ENCODE results near the gene DPY19L3. TPM values are rescaled to one million over a fixed set of nuclear protein-coding genes. Genes with fewer than 3 reads are reported as not detected.
"Not testable (repeated sequence)": the region's sequence is repeated elsewhere in the genome, so short reads cannot be mapped to it uniquely, and the experiment has no call there.

The DPY19L3 gene
- total RNA-seq, 2 experiments from 2014 or later: 13.0 to 13.6 TPM

DNA sequence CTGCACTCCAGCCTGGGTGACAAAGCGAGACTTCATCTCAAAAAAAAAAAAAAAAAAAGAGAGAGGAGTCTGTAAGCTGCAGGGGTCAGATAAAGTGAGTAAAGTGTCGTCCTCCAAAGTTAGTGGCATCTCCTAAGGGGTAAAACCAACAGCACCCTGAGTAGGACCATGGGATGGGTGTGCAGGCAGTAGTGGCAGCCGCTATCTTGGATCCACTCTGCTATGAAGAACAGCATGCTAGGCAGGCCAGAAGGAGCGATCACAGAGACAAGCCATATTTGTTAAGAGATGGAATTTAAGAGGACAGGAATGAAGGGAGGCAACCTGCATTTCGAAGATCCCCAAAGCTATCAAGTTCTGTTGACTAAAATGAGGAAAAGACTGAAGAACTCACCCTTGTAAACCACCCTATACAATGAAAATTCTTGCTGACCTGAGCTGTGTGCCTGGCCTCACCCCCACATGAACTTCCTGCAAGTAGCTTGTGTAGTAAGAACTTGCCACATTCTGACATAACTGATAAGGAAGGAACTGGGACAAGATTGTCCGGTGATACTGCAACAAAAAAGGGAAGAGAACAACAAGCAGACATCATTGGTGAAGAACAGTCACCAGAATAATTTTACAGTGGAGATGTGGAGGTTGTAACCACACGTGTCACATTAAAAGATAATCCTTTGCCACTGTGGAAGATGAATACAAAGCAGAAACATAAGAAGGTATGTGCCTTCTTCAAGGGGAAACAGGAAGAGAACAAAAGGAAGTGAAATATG is 16.2 kb downstream of the DPY19L3 start:
- no peak for ATAC-seq
- ChIA-PET CTCF (interaction anchor here (1.0 kb wide), 1 partner anchor 16 kb away, joined by 3 read pairs; the partner anchor contains the start of gene DPY19L3), POLR2A (interaction anchor here (1.1 kb wide), 1 partner anchor 16 kb away, joined by 4 read pairs; the partner anchor contains the start of gene DPY19L3)
- no peaks in the 10 kb centered on the region for H3K27me3 Mint-ChIP-seq (ENCODE audit: low read depth)
- DNase-seq: no peak
- H3K4me1 Mint-ChIP-seq (ENCODE audit: low read depth): peaks cover 13% of the 10 kb centered on the region
- peak overlapping the region; percentile 3 for H3K4me3 Mint-ChIP-seq
- H3K36me3 Mint-ChIP-seq (ENCODE audit: low read depth): peaks cover 5% of the 10 kb centered on the region
- no peaks in the 10 kb centered on the region for H3K9me3 Mint-ChIP-seq (ENCODE audit: insufficient read depth)
- peak overlapping the region; percentile 72 for H3K27ac Mint-ChIP-seq

DNA sequence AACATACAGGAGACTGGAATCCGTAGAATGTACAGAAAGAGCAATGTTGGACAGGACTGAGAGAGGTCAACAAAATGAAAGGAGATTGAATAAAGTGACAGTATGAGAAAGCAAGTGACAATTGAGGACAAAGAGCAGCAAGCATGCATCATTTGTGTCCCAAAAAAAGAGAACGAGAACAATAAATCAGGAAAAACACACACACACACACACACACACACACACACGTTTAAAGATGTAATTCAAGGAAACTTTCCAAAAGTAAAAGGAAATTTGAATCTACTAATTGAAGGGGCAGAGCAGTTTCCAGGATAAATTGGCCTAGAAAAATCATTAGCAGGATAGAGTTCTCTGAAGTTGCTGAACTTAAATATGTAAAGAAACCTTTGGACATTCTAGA is 16.9 kb downstream of the DPY19L3 start:
- Mint-ChIP-seq H3K36me3 (ENCODE audit: low read depth) (peaks cover 5% of the 10 kb centered on the region), H3K9me3 (ENCODE audit: insufficient read depth) (no peaks in the 10 kb centered on the region), H3K4me1 (ENCODE audit: low read depth) (peaks cover 13% of the 10 kb centered on the region), H3K4me3 (no peak overlapping the region), H3K27me3 (ENCODE audit: low read depth) (no peaks in the 10 kb centered on the region), H3K27ac (peak overlapping the region; percentile 72)
- ATAC-seq (no peak), DNase-seq (no peak)
- POLR2A ChIA-PET: interaction anchor here (1.1 kb wide), 1 partner anchor 17 kb away, joined by 4 read pairs; the partner anchor contains the start of gene DPY19L3
- CTCF ChIA-PET: interaction anchor here (1.0 kb wide), 1 partner anchor 17 kb away, joined by 3 read pairs; the partner anchor contains the start of gene DPY19L3

DNA sequence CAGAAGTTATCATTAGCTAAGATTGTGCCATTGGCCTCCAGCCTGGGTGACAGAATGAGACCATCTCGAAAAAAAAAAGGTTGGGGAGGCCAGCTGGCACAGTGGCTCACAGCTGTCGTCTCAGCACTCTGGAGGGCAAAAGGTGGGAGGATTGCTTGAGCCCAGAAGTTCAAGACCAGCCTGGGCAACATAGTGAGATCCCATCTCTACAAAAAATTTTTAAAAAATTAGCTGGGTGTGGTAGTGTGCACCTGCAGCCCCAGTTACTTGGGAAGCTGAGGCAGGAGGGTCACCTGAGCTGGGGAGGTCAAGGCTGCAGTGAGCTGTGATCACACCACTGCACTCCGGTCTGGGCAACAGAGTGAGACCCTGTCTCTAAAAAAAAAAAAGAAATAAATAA is 18.4 kb downstream of the DPY19L3 start:
- H3K4me1 Mint-ChIP-seq (ENCODE audit: low read depth): peaks cover 13% of the 10 kb centered on the region
- ATAC-seq; H3K4me3 Mint-ChIP-seq; H3K27me3 Mint-ChIP-seq (ENCODE audit: low read depth); DNase-seq; H3K9me3 Mint-ChIP-seq (ENCODE audit: insufficient read depth); CTCF ChIA-PET; H3K27ac Mint-ChIP-seq; H3K36me3 Mint-ChIP-seq (ENCODE audit: low read depth): not testable (repeated sequence)
- POLR2A ChIA-PET: interaction anchor here (1.9 kb wide), 1 partner anchor 18 kb away, joined by 4 read pairs; the partner anchor contains the start of gene DPY19L3

DNA sequence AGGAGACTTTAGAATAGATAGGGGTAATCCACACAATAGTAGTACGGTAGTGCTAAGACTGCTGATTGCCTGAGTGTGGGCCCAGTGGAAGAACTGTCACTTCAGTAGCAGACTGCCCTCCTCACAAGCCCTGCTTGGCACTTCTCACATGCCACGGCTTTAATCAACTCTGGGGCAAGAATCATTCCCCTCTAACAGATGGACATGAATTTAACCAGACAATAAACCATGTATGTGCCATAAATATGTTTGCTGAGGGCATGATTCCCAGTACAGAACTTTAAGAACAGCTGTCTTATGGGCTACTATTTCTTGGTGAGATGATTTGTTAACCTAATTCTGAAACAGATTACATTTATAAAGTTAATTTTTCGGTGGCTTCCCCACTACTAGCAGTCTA is 22.0 kb downstream of the DPY19L3 start:
- ChIA-PET POLR2A (no interaction called here), CTCF (no interaction called here)
- no peak overlapping the region for H3K4me3 Mint-ChIP-seq
- DNase-seq (no peak), ATAC-seq (no peak)
- H3K27me3 Mint-ChIP-seq (ENCODE audit: low read depth): no peaks in the 10 kb centered on the region
- H3K9me3 Mint-ChIP-seq (ENCODE audit: insufficient read depth): no peaks in the 10 kb centered on the region
- no peak overlapping the region for H3K27ac Mint-ChIP-seq
- no peaks in the 10 kb centered on the region for H3K36me3 Mint-ChIP-seq (ENCODE audit: low read depth)
- peaks cover 1% of the 10 kb centered on the region for H3K4me1 Mint-ChIP-seq (ENCODE audit: low read depth)

DNA sequence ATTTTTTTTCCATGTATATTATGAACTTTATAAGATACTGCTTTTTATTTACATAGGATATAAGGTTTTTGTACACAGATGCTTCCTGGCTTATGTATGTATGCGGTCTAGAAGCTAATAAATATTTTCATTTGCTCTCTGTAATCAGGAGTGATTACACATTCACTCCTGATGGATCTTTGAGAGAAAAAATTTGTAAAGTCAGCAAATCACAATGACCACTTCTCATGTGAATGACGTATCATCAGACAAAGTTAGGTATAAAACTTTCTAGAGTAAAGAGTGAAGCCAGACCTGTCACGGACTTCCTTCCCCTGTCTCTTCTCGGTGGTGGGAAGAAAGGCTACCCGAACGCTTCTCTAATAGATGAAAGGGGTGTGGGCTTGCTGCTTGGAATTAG is 31.1 kb downstream of the DPY19L3 start:
- Mint-ChIP-seq H3K4me1 (ENCODE audit: low read depth) (no peaks in the 10 kb centered on the region), H3K27me3 (ENCODE audit: low read depth) (no peaks in the 10 kb centered on the region), H3K36me3 (ENCODE audit: low read depth) (no peaks in the 10 kb centered on the region), H3K9me3 (ENCODE audit: insufficient read depth) (no peaks in the 10 kb centered on the region), H3K4me3 (no peak overlapping the region), H3K27ac (no peak overlapping the region)
- ChIA-PET CTCF (no interaction called here), POLR2A (no interaction called here)
- DNase-seq (no peak), ATAC-seq (no peak)

DNA sequence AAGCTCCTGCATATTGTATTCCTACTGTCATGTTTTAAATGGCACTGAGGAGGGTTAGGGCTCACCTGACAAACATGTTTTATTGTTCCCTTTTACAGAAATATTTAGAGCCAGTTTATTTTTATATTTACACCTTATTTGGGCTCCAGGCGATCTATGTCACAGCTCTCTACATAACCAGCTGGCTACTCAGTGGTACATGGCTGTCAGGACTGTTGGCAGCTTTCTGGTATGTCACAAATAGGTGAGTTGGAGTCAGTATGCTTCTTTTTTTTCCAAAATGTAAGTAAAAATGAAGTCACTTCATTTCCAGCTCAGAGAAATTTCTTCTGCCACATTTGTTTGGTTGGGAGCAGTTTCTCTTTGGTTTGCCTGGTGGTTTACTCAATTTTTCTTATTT is 31.5 kb downstream of the DPY19L3 start:
- POLR2A ChIA-PET: no interaction called here

DNA sequence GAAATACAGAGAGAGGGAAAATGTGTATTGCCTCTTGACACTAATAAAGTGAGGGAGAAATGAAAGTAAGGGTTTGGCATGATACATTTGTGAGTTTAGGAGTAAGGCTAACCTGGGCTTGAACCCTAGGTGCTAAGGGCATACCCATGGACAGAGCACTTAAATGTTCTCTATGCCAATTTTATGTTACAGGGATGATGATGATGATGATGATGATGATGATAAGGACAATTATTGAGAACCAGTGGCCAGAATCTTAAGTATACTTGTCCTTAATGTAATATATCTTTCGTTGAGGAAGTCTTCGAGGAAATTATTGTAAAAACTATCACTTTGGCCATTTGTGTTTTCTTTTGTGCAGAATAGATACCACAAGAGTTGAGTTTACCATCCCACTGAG is 33.2 kb downstream of the DPY19L3 start:
- POLR2A ChIA-PET: no interaction called here
- CTCF ChIA-PET: no interaction called here
- Mint-ChIP-seq H3K27me3 (ENCODE audit: low read depth) (no peaks in the 10 kb centered on the region), H3K4me3 (no peak overlapping the region), H3K9me3 (ENCODE audit: insufficient read depth) (no peaks in the 10 kb centered on the region), H3K36me3 (ENCODE audit: low read depth) (no peaks in the 10 kb centered on the region), H3K4me1 (ENCODE audit: low read depth) (no peaks in the 10 kb centered on the region), H3K27ac (no peak overlapping the region)
- ATAC-seq: no peak
- no peak for DNase-seq

More for the DNA sequence above, 31.5 kb downstream of the DPY19L3 start:
- CTCF ChIA-PET: no interaction called here
- Mint-ChIP-seq H3K27me3 (ENCODE audit: low read depth) (no peaks in the 10 kb centered on the region), H3K9me3 (ENCODE audit: insufficient read depth) (no peaks in the 10 kb centered on the region), H3K27ac (no peak overlapping the region), H3K36me3 (ENCODE audit: low read depth) (no peaks in the 10 kb centered on the region), H3K4me3 (no peak overlapping the region), H3K4me1 (ENCODE audit: low read depth) (no peaks in the 10 kb centered on the region)
- no peak for DNase-seq
- ATAC-seq: no peak

DNA sequence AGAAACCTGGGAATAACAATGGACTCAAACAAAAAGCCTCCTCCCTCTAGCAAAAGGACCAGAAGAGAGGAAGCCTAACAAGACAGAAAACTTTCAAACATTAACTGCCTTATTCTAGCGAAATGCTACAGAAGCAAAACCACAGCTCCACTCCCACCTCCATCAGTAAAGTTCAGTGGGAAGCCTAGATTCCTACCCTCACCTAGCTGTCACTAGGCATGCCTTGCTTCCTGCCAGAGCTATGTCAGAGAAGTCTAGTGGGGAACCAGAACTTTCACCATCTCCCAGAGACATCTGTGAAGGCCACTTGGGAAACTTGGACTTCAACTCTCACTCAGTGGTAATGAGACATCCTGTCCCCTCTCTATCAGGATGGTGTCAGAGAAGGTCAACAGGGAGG is 37.1 kb downstream of the DPY19L3 start:
- no peak overlapping the region for H3K4me3 Mint-ChIP-seq
- ATAC-seq (no peak), DNase-seq (no peak)
- CTCF ChIA-PET: no interaction called here
- H3K27ac Mint-ChIP-seq: no peak overlapping the region
- H3K36me3 Mint-ChIP-seq (ENCODE audit: low read depth): no peaks in the 10 kb centered on the region
- POLR2A ChIA-PET: no interaction called here
- H3K4me1 Mint-ChIP-seq (ENCODE audit: low read depth): no peaks in the 10 kb centered on the region
- no peaks in the 10 kb centered on the region for H3K9me3 Mint-ChIP-seq (ENCODE audit: insufficient read depth)
- H3K27me3 Mint-ChIP-seq (ENCODE audit: low read depth): no peaks in the 10 kb centered on the region

DNA sequence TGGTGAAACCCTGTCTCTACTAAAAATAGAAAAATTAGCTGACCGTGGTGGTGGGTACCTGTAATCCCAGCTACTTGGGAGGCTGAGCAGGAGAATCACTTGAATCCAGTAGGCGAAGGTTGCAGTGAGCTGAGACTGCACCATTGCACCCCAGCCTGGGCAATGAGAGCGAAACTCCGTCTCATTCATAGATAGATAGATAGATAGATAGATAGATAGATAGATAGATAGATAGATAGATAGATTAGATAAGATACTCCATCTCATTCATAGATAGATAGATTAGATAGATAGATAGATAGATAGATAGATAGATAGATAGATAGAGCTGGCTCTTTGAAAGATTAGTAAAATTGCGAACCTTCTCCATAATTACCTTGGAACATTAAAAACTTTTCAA is 42.0 kb downstream of the DPY19L3 start:
- H3K9me3 Mint-ChIP-seq (ENCODE audit: insufficient read depth); CTCF ChIA-PET; H3K27ac Mint-ChIP-seq; H3K27me3 Mint-ChIP-seq (ENCODE audit: low read depth); H3K4me3 Mint-ChIP-seq; H3K36me3 Mint-ChIP-seq (ENCODE audit: low read depth); H3K4me1 Mint-ChIP-seq (ENCODE audit: low read depth); DNase-seq; ATAC-seq: not testable (repeated sequence)
- POLR2A ChIA-PET: interaction anchor here (0.8 kb wide), 1 partner anchor 139 kb away, joined by 3 read pairs; no protein-coding TSS in a partner anchor

DNA sequence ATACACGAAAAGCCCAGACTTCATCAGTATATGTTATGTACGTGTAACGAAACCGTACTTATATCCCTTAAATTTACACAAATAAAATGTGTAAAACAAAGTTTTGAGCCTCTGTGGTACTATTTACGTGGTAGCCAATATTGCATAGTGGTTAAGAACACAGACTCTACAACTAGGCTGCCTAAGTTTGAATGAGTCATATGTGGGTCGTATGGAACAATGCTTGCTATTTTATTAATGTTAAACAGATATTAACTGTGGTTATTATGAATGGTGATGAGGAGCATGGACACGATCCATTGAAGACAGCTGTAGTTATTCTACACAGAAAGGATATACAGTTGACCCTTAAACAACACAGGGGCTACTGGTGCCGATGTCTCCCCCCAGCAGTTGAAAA is 42.5 kb downstream of the DPY19L3 start:
- H3K9me3 Mint-ChIP-seq (ENCODE audit: insufficient read depth): no peaks in the 10 kb centered on the region
- no peaks in the 10 kb centered on the region for H3K4me1 Mint-ChIP-seq (ENCODE audit: low read depth)
- ChIA-PET CTCF (no interaction called here), POLR2A (no interaction called here)
- no peaks in the 10 kb centered on the region for H3K27me3 Mint-ChIP-seq (ENCODE audit: low read depth)
- no peak overlapping the region for H3K27ac Mint-ChIP-seq
- ATAC-seq: no peak
- no peaks in the 10 kb centered on the region for H3K36me3 Mint-ChIP-seq (ENCODE audit: low read depth)
- no peak for DNase-seq
- H3K4me3 Mint-ChIP-seq: no peak overlapping the region

DNA sequence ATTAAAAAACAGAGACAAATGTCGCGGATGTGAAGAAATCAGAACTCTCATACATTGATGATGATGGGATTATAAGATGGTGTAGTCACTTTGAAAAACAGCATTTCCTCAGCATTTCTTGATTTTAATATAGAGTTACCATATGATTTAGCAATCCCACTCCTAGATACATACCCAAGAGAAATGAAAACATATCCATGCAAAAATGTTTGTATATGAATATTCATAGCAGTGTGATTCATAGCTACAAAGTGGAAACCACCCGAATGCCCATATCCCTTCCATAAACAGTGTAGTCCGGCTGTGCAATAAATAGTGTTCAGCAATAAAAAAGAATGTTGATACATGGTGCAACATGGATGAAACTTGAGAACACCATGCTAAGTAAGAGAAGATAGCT is 44.6 kb downstream of the DPY19L3 start:
- ATAC-seq (no peak), DNase-seq (no peak)
- ChIA-PET CTCF (no interaction called here), POLR2A (no interaction called here)
- Mint-ChIP-seq H3K36me3 (ENCODE audit: low read depth) (no peaks in the 10 kb centered on the region), H3K9me3 (ENCODE audit: insufficient read depth) (no peaks in the 10 kb centered on the region), H3K4me3 (no peak overlapping the region), H3K4me1 (ENCODE audit: low read depth) (no peaks in the 10 kb centered on the region), H3K27me3 (ENCODE audit: low read depth) (no peaks in the 10 kb centered on the region), H3K27ac (no peak overlapping the region)

DNA sequence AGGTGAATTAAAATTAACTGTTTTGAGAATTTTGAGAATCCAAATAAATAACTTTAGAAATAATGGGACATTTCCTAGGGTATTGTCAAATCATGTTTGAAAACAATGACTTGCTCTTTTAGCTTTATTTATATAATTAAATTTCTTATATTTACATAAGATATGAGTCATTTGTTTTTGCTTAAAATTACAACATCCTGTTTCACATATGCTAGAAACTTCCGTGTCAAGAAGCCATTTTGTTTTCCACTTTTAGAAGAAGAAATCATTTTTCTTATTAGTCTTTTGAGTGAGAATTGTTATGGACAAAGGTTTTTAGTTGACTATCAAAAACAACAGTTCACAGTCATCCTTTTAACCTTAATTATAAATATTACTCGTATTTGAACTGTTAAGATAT is 48.2 kb downstream of the DPY19L3 start:
- Mint-ChIP-seq H3K27me3 (ENCODE audit: low read depth) (no peaks in the 10 kb centered on the region), H3K9me3 (ENCODE audit: insufficient read depth) (no peaks in the 10 kb centered on the region), H3K4me1 (ENCODE audit: low read depth) (peaks cover under 1% of the 10 kb centered on the region), H3K36me3 (ENCODE audit: low read depth) (peaks cover 6% of the 10 kb centered on the region), H3K27ac (no peak overlapping the region), H3K4me3 (no peak overlapping the region)
- POLR2A ChIA-PET: no interaction called here
- ATAC-seq: no peak
- no peak for DNase-seq
- CTCF ChIA-PET: no interaction called here

All from activated CD8-positive, alpha-beta T cell treated with anti-CD3 and anti-CD28 coated beads, Interleukin-2, amount 10 ng/mL, durations not matched to agents 7 days and 5 days (primary cell).